Measurements from ENCODE around the gene GNGT2. TPM values are rescaled to one million over a fixed set of nuclear protein-coding genes. Genes with fewer than 3 reads are reported as not detected.

The GNGT2 gene
- polyA plus RNA-seq, 1 donor from 2014 or later, result not detected

DNA sequence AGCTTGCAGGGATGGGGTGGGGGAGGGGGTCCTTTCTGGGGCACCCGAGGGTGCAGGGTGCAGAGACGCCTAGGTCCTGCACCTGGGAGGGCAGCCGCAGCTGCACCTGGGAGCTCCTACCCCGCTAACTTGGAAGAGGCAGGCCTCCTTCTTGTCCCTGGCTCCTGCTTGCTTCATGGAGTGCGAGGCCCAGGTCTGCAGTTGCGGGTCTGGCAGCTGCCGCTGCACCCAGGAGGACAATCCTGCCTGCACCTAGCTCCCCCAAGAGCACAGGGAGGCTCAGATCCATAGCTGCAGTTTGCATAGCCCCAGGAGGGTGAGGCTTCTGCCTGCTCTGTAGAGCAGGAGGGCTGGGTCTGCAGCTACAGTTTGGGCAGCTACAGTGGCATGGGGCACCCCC, 26.6 kb downstream of the GNGT2 start:
- Histone ChIP-seq H3K27me3 (ENCODE audit: insufficient read depth, low read depth, low read length) (no peaks in the 10 kb centered on the region), H3K27ac (ENCODE audit: low read length) (no peak overlapping the region), H4K20me1 (ENCODE audit: insufficient read depth) (no peaks in the 10 kb centered on the region), H3K9me2 (ENCODE audit: insufficient read depth, low read length) (no peaks in the 10 kb centered on the region), H3K36me3 (ENCODE audit: insufficient read depth, low read length) (no peaks in the 10 kb centered on the region), H3K9me3 (ENCODE audit: low read length) (no peaks in the 10 kb centered on the region), H3F3A (ENCODE audit: insufficient read depth, low read length, poor library complexity, severe bottlenecking) (no peaks in the 10 kb centered on the region), H3K9ac (ENCODE audit: low read length) (no peak overlapping the region), H3K4me2 (ENCODE audit: low read length) (no peak overlapping the region), H3K4me3 (ENCODE audit: low read length) (no peak overlapping the region), H3K79me2 (replicated peaks; ENCODE audit: insufficient read depth, low read length) (no peaks in the 10 kb centered on the region), H2AFZ (ENCODE audit: low read depth, low read length) (no peak overlapping the region)
- TF ChIP-seq SMC3 (conservative IDR thresholded peaks at IDR 0.05; ENCODE audit: poor library complexity) (no peak), EP300 (conservative IDR thresholded peaks at IDR 0.05; ENCODE audit: poor library complexity, severe bottlenecking) (no peak), RAD21 (conservative IDR thresholded peaks at IDR 0.05) (no peak), POLR2AphosphoS5 (IDR thresholded peaks at IDR 0.05) (no peak), EZH2 (IDR thresholded peaks at IDR 0.05; ENCODE audit: borderline replicate concordance, insufficient read depth, low read length, poor library complexity, severe bottlenecking) (no peak), TAF1 (IDR thresholded peaks at IDR 0.05; ENCODE audit: low read depth) (no peak), MXI1 (conservative IDR thresholded peaks at IDR 0.05; ENCODE audit: poor library complexity, severe bottlenecking) (no peak)
- TF ChIP-seq, protein P1, sequence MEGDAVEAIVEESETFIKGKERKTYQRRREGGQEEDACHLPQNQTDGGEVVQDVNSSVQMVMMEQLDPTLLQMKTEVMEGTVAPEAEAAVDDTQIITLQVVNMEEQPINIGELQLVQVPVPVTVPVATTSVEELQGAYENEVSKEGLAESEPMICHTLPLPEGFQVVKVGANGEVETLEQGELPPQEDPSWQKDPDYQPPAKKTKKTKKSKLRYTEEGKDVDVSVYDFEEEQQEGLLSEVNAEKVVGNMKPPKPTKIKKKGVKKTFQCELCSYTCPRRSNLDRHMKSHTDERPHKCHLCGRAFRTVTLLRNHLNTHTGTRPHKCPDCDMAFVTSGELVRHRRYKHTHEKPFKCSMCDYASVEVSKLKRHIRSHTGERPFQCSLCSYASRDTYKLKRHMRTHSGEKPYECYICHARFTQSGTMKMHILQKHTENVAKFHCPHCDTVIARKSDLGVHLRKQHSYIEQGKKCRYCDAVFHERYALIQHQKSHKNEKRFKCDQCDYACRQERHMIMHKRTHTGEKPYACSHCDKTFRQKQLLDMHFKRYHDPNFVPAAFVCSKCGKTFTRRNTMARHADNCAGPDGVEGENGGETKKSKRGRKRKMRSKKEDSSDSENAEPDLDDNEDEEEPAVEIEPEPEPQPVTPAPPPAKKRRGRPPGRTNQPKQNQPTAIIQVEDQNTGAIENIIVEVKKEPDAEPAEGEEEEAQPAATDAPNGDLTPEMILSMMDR (IDR thresholded peaks at IDR 0.05; ENCODE audit: poor library complexity, severe bottlenecking), result no peak
- TF ChIP-seq, protein P2, sequence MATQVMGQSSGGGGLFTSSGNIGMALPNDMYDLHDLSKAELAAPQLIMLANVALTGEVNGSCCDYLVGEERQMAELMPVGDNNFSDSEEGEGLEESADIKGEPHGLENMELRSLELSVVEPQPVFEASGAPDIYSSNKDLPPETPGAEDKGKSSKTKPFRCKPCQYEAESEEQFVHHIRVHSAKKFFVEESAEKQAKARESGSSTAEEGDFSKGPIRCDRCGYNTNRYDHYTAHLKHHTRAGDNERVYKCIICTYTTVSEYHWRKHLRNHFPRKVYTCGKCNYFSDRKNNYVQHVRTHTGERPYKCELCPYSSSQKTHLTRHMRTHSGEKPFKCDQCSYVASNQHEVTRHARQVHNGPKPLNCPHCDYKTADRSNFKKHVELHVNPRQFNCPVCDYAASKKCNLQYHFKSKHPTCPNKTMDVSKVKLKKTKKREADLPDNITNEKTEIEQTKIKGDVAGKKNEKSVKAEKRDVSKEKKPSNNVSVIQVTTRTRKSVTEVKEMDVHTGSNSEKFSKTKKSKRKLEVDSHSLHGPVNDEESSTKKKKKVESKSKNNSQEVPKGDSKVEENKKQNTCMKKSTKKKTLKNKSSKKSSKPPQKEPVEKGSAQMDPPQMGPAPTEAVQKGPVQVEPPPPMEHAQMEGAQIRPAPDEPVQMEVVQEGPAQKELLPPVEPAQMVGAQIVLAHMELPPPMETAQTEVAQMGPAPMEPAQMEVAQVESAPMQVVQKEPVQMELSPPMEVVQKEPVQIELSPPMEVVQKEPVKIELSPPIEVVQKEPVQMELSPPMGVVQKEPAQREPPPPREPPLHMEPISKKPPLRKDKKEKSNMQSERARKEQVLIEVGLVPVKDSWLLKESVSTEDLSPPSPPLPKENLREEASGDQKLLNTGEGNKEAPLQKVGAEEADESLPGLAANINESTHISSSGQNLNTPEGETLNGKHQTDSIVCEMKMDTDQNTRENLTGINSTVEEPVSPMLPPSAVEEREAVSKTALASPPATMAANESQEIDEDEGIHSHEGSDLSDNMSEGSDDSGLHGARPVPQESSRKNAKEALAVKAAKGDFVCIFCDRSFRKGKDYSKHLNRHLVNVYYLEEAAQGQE (IDR thresholded peaks at IDR 0.05; ENCODE audit: borderline replicate concordance), result no peak

DNA sequence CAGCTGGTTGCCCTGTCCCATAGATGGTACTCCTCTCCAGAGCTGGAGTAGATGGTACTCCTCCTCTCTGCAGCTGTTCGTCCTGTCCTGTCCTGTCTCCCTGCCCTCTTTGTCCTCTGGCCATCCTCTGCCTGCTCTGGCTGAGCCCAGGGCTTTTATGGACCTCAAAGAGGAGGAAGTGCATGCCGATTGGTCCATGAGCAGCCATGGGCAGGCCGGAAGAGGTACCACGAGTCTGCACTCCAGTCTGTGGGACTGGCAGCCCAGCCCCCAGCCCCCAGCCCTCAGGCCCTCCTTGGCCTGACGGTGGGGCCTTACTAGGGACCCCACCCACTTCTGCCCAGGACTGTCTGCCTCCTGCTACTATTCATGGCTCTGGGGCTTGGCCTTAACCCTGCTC, 27.0 kb downstream of the GNGT2 start:
- Histone ChIP-seq H3K27me3 (ENCODE audit: insufficient read depth, low read depth, low read length) (no peaks in the 10 kb centered on the region), H2AFZ (ENCODE audit: low read depth, low read length) (no peak overlapping the region), H3K79me2 (replicated peaks; ENCODE audit: insufficient read depth, low read length) (no peaks in the 10 kb centered on the region), H3K9ac (ENCODE audit: low read length) (no peak overlapping the region), H3K27ac (ENCODE audit: low read length) (no peak overlapping the region), H3K9me2 (ENCODE audit: insufficient read depth, low read length) (no peaks in the 10 kb centered on the region), H3F3A (ENCODE audit: insufficient read depth, low read length, poor library complexity, severe bottlenecking) (no peaks in the 10 kb centered on the region), H3K4me3 (ENCODE audit: low read length) (no peak overlapping the region), H4K20me1 (ENCODE audit: insufficient read depth) (no peaks in the 10 kb centered on the region), H3K9me3 (ENCODE audit: low read length) (no peaks in the 10 kb centered on the region), H3K4me2 (ENCODE audit: low read length) (no peak overlapping the region), H3K36me3 (ENCODE audit: insufficient read depth, low read length) (no peaks in the 10 kb centered on the region)
- TF ChIP-seq, protein P1 (IDR thresholded peaks at IDR 0.05; ENCODE audit: poor library complexity, severe bottlenecking), result no peak
- TF ChIP-seq, protein P2 (IDR thresholded peaks at IDR 0.05; ENCODE audit: borderline replicate concordance), result no peak
- TF ChIP-seq TAF1 (IDR thresholded peaks at IDR 0.05; ENCODE audit: low read depth) (no peak), SMC3 (conservative IDR thresholded peaks at IDR 0.05; ENCODE audit: poor library complexity) (no peak), RAD21 (conservative IDR thresholded peaks at IDR 0.05) (no peak), MXI1 (conservative IDR thresholded peaks at IDR 0.05; ENCODE audit: poor library complexity, severe bottlenecking) (no peak), EZH2 (IDR thresholded peaks at IDR 0.05; ENCODE audit: borderline replicate concordance, insufficient read depth, low read length, poor library complexity, severe bottlenecking) (no peak), POLR2AphosphoS5 (IDR thresholded peaks at IDR 0.05) (no peak), EP300 (conservative IDR thresholded peaks at IDR 0.05; ENCODE audit: poor library complexity, severe bottlenecking) (no peak)

Measured in neural cell (in vitro differentiated cells).